Naive thymus-derived CD4-positive, alpha-beta T cell (primary cell): ENCODE data around the gene PER1. TPM values are rescaled to one million over a fixed set of nuclear protein-coding genes. Genes with fewer than 3 reads are reported as not detected.

ENCODE experiments used
- ATAC-seq: fragments of 150-1000 bp; cut with Tn5 transposase; 2 replicates; pipeline ENCODE4 v1.10.0; 2021; ENCODE audit warnings: mild to moderate bottlenecking, moderate library complexity
- CTCF ChIA-PET: fragments of 350-600 bp; sonication (Branson Sonifier 250); formaldehyde crosslinking; loops from one replicate; lab custom pipeline; 2021; ENCODE audit warnings: antibody characterized with exemption; lab: Charles Lee
- POLR2A ChIA-PET: fragments of 350-600 bp; sonication (Branson Sonifier 250); formaldehyde crosslinking; loops from one replicate; lab custom pipeline; 2021; ENCODE audit warnings: antibody characterized with exemption, inconsistent platforms; lab: Charles Lee
- DNase-seq, 9 donors: peaks; one replicate each; pipeline versions ENCODE4 v3.0.0 to v3.0.0-alpha.2; 2020 to 2022; ENCODE audit warnings: mixed read lengths in 1 of 9
- H3K27ac ChIP-seq: one replicate; pipeline ENCODE4 v1.7.0; 2013; ENCODE audit warnings: mild to moderate bottlenecking, low read depth, low read length, moderate library complexity
- H3K27me3 ChIP-seq, 2 donors: one replicate each; pipeline ENCODE4 v1.7.0; 2013; ENCODE audit warnings: low read length in 2 of 2, mild to moderate bottlenecking in 2 of 2, moderate library complexity in 2 of 2; ENCODE audit not compliant: control insufficient read depth in 2 of 2, insufficient read depth in 2 of 2
- H3K36me3 ChIP-seq, 3 experiments: 1 replicate in 2 of 3; 2 replicates in 1 of 3; pipeline ENCODE4 v1.7.0; 2013; ENCODE audit warnings: low read length in 3 of 3, mild to moderate bottlenecking in 3 of 3, moderate library complexity in 1 of 3; ENCODE audit not compliant: insufficient read depth in 3 of 3, control insufficient read depth in 2 of 3
- H3K4me1 ChIP-seq, 2 donors: one replicate each; pipeline ENCODE4 v1.7.0; 2013; ENCODE audit warnings: low read length in 2 of 2, mild to moderate bottlenecking in 2 of 2, moderate library complexity in 1 of 2; ENCODE audit not compliant: control insufficient read depth in 2 of 2, insufficient read depth in 2 of 2
- H3K4me3 ChIP-seq: 2 replicates; pipeline ENCODE4 v1.7.0; 2013; ENCODE audit warnings: mild to moderate bottlenecking, low read length
- H3K9me3 ChIP-seq, 3 experiments: 1 replicate in 2 of 3; 2 replicates in 1 of 3; pipeline ENCODE4 v1.7.0; 2013; ENCODE audit warnings: low read length in 3 of 3; ENCODE audit not compliant: control insufficient read depth in 2 of 3
- H3K27ac Mint-ChIP-seq, 9 donors: one replicate each; pipeline ENCODE4 v1.8.0; 2020 to 2022; ENCODE audit warnings: mixed read lengths in 9 of 9, mild to moderate bottlenecking in 8 of 9, moderate library complexity in 5 of 9, inconsistent platforms in 2 of 9
- H3K27me3 Mint-ChIP-seq, 5 donors: one replicate each; pipeline ENCODE4 v1.8.0; 2021 to 2022; ENCODE audit warnings: mixed read lengths in 5 of 5, mild to moderate bottlenecking in 1 of 5
- H3K36me3 Mint-ChIP-seq, 5 donors: one replicate each; pipeline ENCODE4 v1.8.0; 2020 to 2022; ENCODE audit warnings: mixed read lengths in 5 of 5, mild to moderate bottlenecking in 3 of 5, inconsistent platforms in 1 of 5
- H3K4me1 Mint-ChIP-seq, 7 donors: one replicate each; pipeline ENCODE4 v1.8.0; 2020 to 2022; ENCODE audit warnings: mixed read lengths in 7 of 7, mild to moderate bottlenecking in 3 of 7, inconsistent platforms in 1 of 7
- H3K4me3 Mint-ChIP-seq, 10 donors: one replicate each; pipeline ENCODE4 v1.8.0; 2020 to 2022; ENCODE audit warnings: mild to moderate bottlenecking in 10 of 10, mixed read lengths in 10 of 10, moderate library complexity in 6 of 10, inconsistent platforms in 2 of 10
- H3K9me3 Mint-ChIP-seq, 11 donors: one replicate each; pipeline ENCODE4 v1.8.0; 2020 to 2022; ENCODE audit warnings: mixed read lengths in 11 of 11, mild to moderate bottlenecking in 4 of 11, inconsistent platforms in 1 of 11, moderate library complexity in 1 of 11
- intact Hi-C, 2 donors: fragments of 100-400 bp; cut with micrococcal nuclease; formaldehyde crosslinking; loops; one replicate each; pipeline ENCODE4 v1.15.1; 2023
- polyA plus RNA-seq, 2 donors: library from polyadenylated mRNA; unstranded; fragments of 300-500 nt; fragmentation: Illumina TruSeq; gene quantifications; one replicate each; pipeline ENCODE4 v1.2.3, GENCODE V29; 2021
- total RNA-seq, 6 experiments: library from RNA in 5 of 6; stranded (reverse) in 5 of 6; gene quantifications; 1 replicate in 5 of 6; 2 replicates in 1 of 6; pipeline ENCODE4 v1.2.3 and lab custom pipeline; 2021 to 2026

PER1 gene
- total and polyA plus RNA-seq, 7 experiments from 2014 or later: 7.9 to 1,786 (median 80.1) TPM

DNA sequence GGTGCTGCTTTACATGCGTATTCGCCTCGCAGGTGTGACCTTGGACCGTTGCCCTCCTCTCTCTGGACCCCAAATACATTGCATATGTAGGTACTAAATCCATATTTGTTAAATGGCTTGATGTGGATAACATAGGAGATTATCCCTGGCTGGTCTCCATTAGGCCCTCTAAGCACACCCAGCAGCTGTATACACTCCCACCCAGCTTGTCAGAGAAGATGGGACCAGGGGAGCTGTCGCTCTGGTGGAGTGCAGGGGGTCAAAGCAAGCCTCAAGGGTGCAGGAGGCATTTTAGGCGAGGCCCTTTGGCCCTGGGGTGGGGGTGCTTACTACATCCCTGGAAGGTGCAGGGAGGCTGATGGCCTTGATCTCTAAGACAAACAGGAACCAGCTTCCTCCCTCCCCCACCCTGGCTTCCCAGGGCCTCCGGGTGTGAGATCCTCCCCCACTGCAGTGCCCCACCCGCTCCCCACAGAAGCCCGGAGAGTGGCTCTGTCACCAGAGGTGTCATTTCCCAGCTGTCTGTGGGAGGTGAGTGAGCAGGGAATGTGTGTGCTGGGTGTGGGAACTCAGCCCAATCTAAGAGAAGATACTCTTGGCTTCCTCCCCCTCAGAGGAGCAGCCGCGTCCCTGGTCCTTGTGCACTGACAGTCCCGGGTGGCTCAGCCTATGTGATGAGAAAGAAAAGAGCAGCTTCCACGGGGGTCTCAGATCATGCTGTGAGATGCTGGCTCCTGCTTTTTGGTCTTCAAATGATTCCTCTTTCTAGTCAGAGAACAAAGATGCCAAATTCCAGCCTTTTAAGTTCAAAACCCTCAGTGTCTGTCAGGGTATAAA lies 12.0 kb upstream of the PER1 start:
- ChIA-PET CTCF (interaction anchor here (1.0 to 1.5 kb wide), 5 partner anchors 9 to 59 kb away, joined by 3 to 6 read pairs (median 3); no protein-coding TSS in a partner anchor), POLR2A (interaction anchor here (0.7 to 14.5 kb wide), 17 partner anchors 9 to 926 kb away, joined by 3 to 820 read pairs (median 8); partner anchors contain the start of genes ALOXE3, BORCS6, CTC1 and GABARAP)
- intact Hi-C loops: loop anchor here (1.0 kb wide), 3 partner anchors 9 to 58 kb away; no protein-coding TSS in a partner anchor
- no peaks in the 10 kb centered on the region for H3K9me3 ChIP-seq
- peaks cover 35 to 46% of the 10 kb centered on the region in 2 donors for H3K4me1 ChIP-seq
- peaks cover 8 to 25% (median 13%) of the 10 kb centered on the region in 3 experiments for H3K36me3 ChIP-seq
- peaks cover 45 to 63% (median 55%) of the 10 kb centered on the region in 7 donors for H3K4me1 Mint-ChIP-seq
- H3K27ac Mint-ChIP-seq: peak overlapping the region in 8 of 9 donors; percentile 94 to 99 (median 98)
- H3K9me3 Mint-ChIP-seq: peaks cover 0 to 3% (median 0%) of the 10 kb centered on the region in 11 donors
- peak overlapping the region; percentile 100 for H3K27ac ChIP-seq
- ATAC-seq: peak; percentile 68
- H3K4me3 ChIP-seq: peak overlapping the region; percentile 72
- peak; percentile 38 to 80 (median 71) for DNase-seq
- peaks cover 0 to 3% of the 10 kb centered on the region in 2 donors for H3K27me3 ChIP-seq
- H3K27me3 Mint-ChIP-seq: no peaks in the 10 kb centered on the region
- H3K36me3 Mint-ChIP-seq: peaks cover 0 to 23% (median 17%) of the 10 kb centered on the region in 5 donors
- peak overlapping the region; percentile 78 to 94 (median 85) for H3K4me3 Mint-ChIP-seq

DNA sequence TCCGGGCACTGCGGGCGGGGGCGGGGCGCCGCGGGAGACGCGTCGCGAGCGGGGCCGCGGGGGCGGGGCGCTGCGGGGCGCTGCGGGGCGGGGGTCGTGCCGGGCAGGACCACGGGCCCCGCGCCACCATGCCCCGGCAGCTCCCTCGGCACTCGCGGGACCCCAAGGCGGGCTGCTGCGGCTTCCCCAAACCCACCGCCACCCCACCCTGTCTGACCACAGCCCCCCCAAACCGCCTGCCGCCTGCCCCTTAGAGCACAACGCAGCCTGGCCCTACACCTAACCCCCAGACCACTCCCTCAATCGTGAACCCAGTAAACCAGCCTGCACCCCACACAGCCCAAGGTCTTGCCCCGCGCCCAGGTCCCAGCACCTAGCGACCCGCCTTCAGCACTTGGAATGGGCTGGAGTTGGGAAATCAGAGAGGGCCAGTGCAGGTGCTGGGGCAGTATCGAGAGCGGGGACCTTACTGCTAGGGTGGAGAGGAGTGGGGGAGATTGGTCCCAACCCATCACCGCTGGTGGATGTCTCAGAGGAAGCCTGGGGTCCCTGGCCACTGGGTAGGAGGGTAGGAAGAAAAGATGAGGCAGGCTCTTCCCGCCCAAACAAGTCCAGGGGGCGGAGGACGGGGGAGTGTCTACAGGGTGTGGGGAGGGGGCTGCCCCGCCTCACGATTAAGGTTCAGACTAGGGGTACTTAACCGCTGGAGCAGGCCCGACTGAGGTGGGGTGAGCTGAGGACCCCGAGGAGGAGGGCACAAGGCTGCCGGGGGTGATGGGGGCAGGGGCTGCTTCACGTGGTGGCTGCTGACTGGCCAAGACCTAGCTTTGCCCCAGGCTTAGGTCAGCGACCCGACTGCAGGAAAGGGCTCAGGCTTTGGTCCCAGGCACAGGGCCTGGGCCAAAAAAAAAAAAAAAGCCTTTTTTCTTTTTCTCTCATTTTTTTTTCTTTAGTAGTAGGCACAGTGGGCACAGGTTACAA lies 11.1 kb upstream of the PER1 start:
- Mint-ChIP-seq H3K9me3 (peaks cover 0 to 3% (median 0%) of the 10 kb centered on the region in 11 donors), H3K4me1 (peaks cover 47 to 66% (median 59%) of the 10 kb centered on the region in 7 donors), H3K27me3 (no peaks in the 10 kb centered on the region), H3K36me3 (peaks cover 0 to 28% (median 17%) of the 10 kb centered on the region in 5 donors), H3K4me3 (peak overlapping the region; percentile 78 to 94 (median 85)), H3K27ac (peak overlapping the region in 8 of 9 donors; percentile 94 to 99 (median 98))
- intact Hi-C loops: no loop called here
- Histone ChIP-seq H3K9me3 (no peaks in the 10 kb centered on the region), H3K4me3 (peak overlapping the region; percentile 72), H3K27me3 (peaks cover 0 to 3% of the 10 kb centered on the region in 2 donors), H3K27ac (peak overlapping the region; percentile 100), H3K4me1 (peaks cover 41 to 54% of the 10 kb centered on the region in 2 donors), H3K36me3 (peaks cover 8 to 26% (median 13%) of the 10 kb centered on the region in 3 experiments)
- DNase-seq (peak in 5 of 9 donors; percentile 14 to 46 (median 22)), ATAC-seq (peak; percentile 11)
- POLR2A ChIA-PET: interaction anchor here (0.6 to 14.5 kb wide), 21 partner anchors 8 to 925 kb away, joined by 3 to 820 read pairs (median 7); partner anchors contain the start of genes ALOXE3, BORCS6, CTC1 and GABARAP
- CTCF ChIA-PET: interaction anchor here (1.0 to 1.5 kb wide), 5 partner anchors 10 to 60 kb away, joined by 3 to 6 read pairs (median 3); no protein-coding TSS in a partner anchor

DNA sequence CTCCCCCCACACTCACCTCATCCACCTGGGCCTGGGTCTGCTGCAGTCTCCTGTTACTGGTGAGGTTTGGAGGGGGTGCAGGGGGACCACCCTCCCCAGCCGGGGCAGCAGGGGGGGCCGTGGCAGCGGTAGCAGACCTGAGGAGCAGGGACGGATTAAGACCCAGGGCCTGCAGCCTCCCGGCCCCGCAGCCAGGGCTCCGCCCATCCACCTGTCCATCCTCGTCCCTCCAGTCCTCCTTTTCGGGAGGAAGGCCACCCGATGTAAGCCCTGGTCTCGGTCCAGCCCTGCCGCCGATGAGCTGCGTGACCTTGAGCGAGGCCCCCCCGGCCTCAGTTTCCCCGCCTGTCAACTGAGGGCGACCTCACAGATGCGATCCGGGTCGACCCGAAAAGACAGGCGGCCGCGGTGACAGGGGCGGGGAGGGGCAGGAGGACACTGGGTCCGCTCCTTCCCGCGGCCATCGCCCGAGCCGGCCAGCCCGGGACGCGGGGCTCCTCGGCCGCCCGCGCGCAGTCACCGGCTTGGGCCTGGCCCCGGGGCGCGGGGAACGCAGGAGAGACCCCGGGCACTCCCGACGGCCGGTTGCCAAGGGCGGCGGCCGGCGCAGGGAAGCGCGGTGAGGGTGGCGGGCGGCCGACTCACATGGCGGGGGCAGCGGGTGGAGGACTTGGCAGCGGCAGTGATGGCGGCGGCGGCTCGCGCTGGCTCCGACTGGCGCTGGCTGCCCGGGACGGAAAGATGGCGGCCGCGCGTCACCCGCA lies 10.2 kb upstream of the PER1 start, which contains the start of gene VAMP2:
Gene VAMP2 (minus strand): TSS at position 716 of the 764 bp plus-strand sequence. CDS start 69 bp downstream, at position 647.
- POLR2A ChIA-PET: interaction anchor here (0.6 to 14.5 kb wide), 9 partner anchors 9 to 475 kb away, joined by 3 to 820 read pairs (median 7); partner anchors contain the start of genes BORCS6, PER1, TMEM107 and TP53
- peaks cover 0 to 3% (median 0%) of the 10 kb centered on the region in 11 donors for H3K9me3 Mint-ChIP-seq
- Histone ChIP-seq H3K27ac (peak within 1 kb of the TSS; percentile 100), H3K4me3 (peak within 1 kb of the TSS; percentile 99), H3K9me3 (no peaks in the 10 kb centered on the region), H3K36me3 (peaks cover 8 to 26% (median 13%) of the 10 kb centered on the region in 3 experiments), H3K27me3 (peaks cover 0 to 3% of the 10 kb centered on the region in 2 donors), H3K4me1 (peaks cover 41 to 56% of the 10 kb centered on the region in 2 donors)
- intact Hi-C loops: no loop called here
- CTCF ChIA-PET: no interaction called here
- no peaks in the 10 kb centered on the region for H3K27me3 Mint-ChIP-seq
- peak within 1 kb of the TSS in 8 of 9 donors; percentile 94 to 99 (median 98) for H3K27ac Mint-ChIP-seq
- H3K4me3 Mint-ChIP-seq: peak within 1 kb of the TSS; percentile 78 to 94 (median 90)
- H3K4me1 Mint-ChIP-seq: peaks cover 46 to 67% (median 59%) of the 10 kb centered on the region in 7 donors
- H3K36me3 Mint-ChIP-seq: peaks cover 0 to 29% (median 17%) of the 10 kb centered on the region in 5 donors
- ATAC-seq: peak; percentile 74
- DNase-seq: peak; percentile 79 to 94 (median 88)

DNA sequence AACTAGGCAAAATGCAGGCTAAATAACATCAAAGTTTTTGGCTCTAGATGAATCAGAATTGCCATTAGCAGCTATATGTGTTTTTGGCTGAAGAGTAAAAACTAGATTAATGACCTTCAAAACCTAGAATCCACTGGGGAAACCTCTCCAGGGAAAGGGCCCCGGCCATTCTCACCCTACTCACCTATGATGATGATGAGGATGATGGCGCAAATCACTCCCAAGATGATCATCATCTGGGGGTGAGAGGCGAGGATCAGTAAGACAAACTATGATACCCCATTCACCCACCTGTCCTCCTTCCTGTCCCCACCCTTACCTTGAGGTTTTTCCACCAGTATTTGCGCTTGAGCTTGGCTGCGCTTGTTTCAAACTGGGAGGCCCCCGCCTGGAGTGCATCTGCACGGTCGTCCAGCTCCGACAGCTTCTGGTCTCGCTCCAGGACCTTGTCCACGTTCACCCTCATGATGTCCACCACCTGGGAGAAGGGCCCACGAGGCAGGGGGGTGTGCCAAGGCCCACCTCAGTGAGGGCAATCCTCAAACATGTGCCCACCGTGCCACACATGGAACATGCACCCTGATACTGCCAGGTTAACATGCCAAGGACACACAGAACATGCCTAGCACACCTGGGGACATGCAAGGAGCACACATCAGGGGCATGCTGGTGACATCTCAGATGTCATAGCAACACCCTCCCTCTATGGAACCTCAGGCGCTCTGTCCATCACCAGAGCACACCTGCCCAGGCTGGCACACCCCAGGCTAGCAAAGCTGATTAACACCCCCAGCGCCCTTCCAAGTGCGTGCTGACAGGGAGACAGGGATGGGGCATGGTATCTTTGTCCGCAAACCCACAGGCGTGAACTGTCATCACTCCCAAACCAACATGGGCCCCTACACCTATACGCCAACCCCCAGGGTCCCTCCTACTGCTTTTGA lies 9.4 kb upstream of the PER1 start:
- CTCF ChIA-PET: interaction anchor here (0.7 to 1.5 kb wide), 8 partner anchors 12 to 272 kb away, joined by 3 to 7 read pairs (median 4); partner anchors contain the start of gene TMEM107
- Mint-ChIP-seq H3K9me3 (peaks cover 0 to 3% (median 0%) of the 10 kb centered on the region in 11 donors), H3K4me1 (peaks cover 46 to 63% (median 57%) of the 10 kb centered on the region in 7 donors), H3K4me3 (peak overlapping the region; percentile 78 to 94 (median 90)), H3K36me3 (peaks cover 0 to 29% (median 17%) of the 10 kb centered on the region in 5 donors), H3K27ac (peak overlapping the region in 7 of 9 donors; percentile 86 to 97 (median 95)), H3K27me3 (no peaks in the 10 kb centered on the region)
- Histone ChIP-seq H3K4me3 (peak overlapping the region; percentile 99), H3K9me3 (no peaks in the 10 kb centered on the region), H3K36me3 (peaks cover 8 to 26% (median 13%) of the 10 kb centered on the region in 3 experiments), H3K27ac (peak overlapping the region; percentile 100), H3K27me3 (peaks cover 0 to 3% of the 10 kb centered on the region in 2 donors), H3K4me1 (peaks cover 47 to 62% of the 10 kb centered on the region in 2 donors)
- POLR2A ChIA-PET: interaction anchor here (0.8 to 14.5 kb wide), 11 partner anchors 8 to 474 kb away, joined by 3 to 820 read pairs (median 7); partner anchors contain the start of genes BORCS6, CTC1, PER1 and TMEM107
- DNase-seq: peak in 3 of 9 donors; percentile 22 to 28 (median 26)
- ATAC-seq: no peak
- intact Hi-C loops: no loop called here
